Measurements from ENCODE around the gene DENND6B. TPM values are rescaled to one million over a fixed set of nuclear protein-coding genes. Genes with fewer than 3 reads are reported as not detected.

Gene DENND6B
- total RNA-seq, 1 donor from 2014 or later: 2.7 TPM

DNA sequence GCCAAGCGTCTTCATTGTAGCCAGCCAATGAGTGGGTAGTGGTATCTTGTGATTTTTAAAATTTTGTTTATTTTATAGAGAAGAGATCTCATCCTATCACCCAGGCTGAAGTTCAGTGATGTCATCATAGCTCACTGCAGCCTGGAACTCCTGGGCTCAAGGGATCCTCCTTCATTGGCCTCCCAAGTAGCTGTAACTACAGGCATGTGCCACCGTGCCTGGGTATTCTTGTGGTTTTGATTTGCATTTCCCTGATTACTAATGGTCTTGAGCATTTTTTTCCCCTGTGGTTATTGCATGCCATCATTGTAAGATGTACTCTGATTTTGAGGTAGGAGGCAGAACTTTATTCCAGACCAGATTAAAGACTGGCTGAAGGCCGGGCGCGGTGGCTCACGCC lies 2.4 kb upstream of the DENND6B start:
- TF ChIP-seq, protein P1, sequence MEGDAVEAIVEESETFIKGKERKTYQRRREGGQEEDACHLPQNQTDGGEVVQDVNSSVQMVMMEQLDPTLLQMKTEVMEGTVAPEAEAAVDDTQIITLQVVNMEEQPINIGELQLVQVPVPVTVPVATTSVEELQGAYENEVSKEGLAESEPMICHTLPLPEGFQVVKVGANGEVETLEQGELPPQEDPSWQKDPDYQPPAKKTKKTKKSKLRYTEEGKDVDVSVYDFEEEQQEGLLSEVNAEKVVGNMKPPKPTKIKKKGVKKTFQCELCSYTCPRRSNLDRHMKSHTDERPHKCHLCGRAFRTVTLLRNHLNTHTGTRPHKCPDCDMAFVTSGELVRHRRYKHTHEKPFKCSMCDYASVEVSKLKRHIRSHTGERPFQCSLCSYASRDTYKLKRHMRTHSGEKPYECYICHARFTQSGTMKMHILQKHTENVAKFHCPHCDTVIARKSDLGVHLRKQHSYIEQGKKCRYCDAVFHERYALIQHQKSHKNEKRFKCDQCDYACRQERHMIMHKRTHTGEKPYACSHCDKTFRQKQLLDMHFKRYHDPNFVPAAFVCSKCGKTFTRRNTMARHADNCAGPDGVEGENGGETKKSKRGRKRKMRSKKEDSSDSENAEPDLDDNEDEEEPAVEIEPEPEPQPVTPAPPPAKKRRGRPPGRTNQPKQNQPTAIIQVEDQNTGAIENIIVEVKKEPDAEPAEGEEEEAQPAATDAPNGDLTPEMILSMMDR (IDR thresholded peaks at IDR 0.05): no peak
- TF ChIP-seq POLR2A (IDR thresholded peaks at IDR 0.05) (no peak), POLR2AphosphoS5 (IDR thresholded peaks at IDR 0.05; ENCODE audit: insufficient read depth in 1 of 2, low read depth in 1 of 2) (no peak)
- H3K36me3 ChIP-seq: no peaks in the 10 kb centered on the region
- H3K27ac ChIP-seq: no peak overlapping the region
- peaks cover 17% of the 10 kb centered on the region for H3K4me1 ChIP-seq
- intact Hi-C loops (cut with DNase I): loop anchor here (5.0 kb wide), 2 partner anchors 57 to 77 kb away; partner anchors contain the start of genes HDAC10 and MAPK11
- no peak for DNase-seq (ENCODE audit: extremely low spot score in 2 of 2)
- no peaks in the 10 kb centered on the region for H3K9me3 ChIP-seq
- H3K27me3 ChIP-seq: no peaks in the 10 kb centered on the region
- H3K4me3 ChIP-seq: no peak overlapping the region

DNA sequence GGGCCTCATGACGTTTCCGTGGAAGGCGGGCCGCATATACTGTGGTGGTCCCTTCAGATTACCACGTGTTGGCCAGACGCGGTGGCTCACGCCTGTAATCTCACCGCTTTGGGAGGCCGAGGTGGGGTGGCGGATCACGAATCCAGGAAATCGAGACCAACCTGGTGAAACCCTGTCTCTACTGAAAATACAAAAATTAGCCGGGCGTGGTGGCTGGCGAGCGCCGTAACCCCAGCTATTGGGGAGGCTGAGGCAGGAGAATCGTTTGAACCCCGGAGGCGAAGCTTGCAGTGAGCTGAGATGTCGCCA lies 853 bp upstream of the DENND6B start:
- peak overlapping the region; percentile 95 for H3K27ac ChIP-seq
- H3K9me3 ChIP-seq: no peaks in the 10 kb centered on the region
- intact Hi-C loops (cut with DNase I): loop anchor here (5.0 kb wide), 2 partner anchors 55 to 75 kb away; partner anchors contain the start of genes HDAC10 and MAPK11
- H3K36me3 ChIP-seq: no peaks in the 10 kb centered on the region
- no peak for TF ChIP-seq POLR2AphosphoS5 (IDR thresholded peaks at IDR 0.05; ENCODE audit: insufficient read depth in 1 of 2, low read depth in 1 of 2)
- TF ChIP-seq POLR2A (IDR thresholded peaks at IDR 0.05): no peak
- TF ChIP-seq, protein P1 (IDR thresholded peaks at IDR 0.05): no peak
- H3K4me1 ChIP-seq: peaks cover 17% of the 10 kb centered on the region
- H3K27me3 ChIP-seq: no peaks in the 10 kb centered on the region
- H3K4me3 ChIP-seq: peak overlapping the region; percentile 91 to 96
- no peak for DNase-seq (ENCODE audit: extremely low spot score in 2 of 2)

DNA sequence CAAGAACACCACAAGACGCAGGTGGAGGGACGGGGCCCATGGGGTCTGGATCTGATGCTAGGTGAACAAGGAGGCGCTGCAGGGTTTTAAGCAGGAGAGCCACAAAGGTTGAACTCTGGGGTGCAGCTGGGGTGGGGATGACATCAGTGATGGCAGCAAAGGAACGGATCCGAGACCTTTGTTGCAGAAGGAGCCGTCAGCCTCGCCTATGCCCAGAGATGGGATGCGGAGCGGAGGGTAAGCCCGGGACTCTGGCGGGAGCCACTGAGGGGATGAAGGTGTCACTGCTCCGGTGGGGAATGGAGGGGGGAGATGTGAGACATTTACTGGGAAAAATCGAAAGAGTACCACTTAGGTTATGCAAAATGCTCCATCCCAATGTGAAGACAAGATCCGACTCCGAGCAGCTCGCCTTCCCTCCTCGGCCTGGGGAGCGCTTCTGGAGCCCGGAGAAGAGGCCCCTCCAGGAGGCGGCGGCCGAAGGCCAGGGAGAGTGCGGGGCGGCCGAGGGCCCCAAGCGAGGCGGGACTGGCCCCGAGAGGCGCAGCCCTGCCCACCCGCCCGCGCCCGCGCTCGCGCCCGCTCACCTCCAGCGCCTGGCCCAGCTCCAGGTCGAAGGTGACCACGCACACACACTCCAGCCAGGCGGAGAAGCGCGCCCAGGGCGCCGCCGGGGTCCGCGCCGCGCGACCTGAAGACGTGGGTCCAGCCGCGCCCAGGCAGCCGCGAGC lies 422 bp downstream of the DENND6B start:
- DNase-seq (ENCODE audit: extremely low spot score in 2 of 2): no peak
- H3K36me3 ChIP-seq: no peaks in the 10 kb centered on the region
- peak overlapping the region; percentile 91 to 96 for H3K4me3 ChIP-seq
- H3K27ac ChIP-seq: peak overlapping the region; percentile 60
- TF ChIP-seq POLR2A (IDR thresholded peaks at IDR 0.05) (no peak), POLR2AphosphoS5 (IDR thresholded peaks at IDR 0.05; ENCODE audit: insufficient read depth in 1 of 2, low read depth in 1 of 2) (no peak)
- TF ChIP-seq, protein P1 (IDR thresholded peaks at IDR 0.05): no peak
- H3K27me3 ChIP-seq: no peaks in the 10 kb centered on the region
- intact Hi-C loops (cut with DNase I): loop anchor here (5.0 kb wide), 2 partner anchors 54 to 74 kb away; partner anchors contain the start of genes HDAC10 and MAPK11
- peaks cover 17% of the 10 kb centered on the region for H3K4me1 ChIP-seq
- no peaks in the 10 kb centered on the region for H3K9me3 ChIP-seq

DNA sequence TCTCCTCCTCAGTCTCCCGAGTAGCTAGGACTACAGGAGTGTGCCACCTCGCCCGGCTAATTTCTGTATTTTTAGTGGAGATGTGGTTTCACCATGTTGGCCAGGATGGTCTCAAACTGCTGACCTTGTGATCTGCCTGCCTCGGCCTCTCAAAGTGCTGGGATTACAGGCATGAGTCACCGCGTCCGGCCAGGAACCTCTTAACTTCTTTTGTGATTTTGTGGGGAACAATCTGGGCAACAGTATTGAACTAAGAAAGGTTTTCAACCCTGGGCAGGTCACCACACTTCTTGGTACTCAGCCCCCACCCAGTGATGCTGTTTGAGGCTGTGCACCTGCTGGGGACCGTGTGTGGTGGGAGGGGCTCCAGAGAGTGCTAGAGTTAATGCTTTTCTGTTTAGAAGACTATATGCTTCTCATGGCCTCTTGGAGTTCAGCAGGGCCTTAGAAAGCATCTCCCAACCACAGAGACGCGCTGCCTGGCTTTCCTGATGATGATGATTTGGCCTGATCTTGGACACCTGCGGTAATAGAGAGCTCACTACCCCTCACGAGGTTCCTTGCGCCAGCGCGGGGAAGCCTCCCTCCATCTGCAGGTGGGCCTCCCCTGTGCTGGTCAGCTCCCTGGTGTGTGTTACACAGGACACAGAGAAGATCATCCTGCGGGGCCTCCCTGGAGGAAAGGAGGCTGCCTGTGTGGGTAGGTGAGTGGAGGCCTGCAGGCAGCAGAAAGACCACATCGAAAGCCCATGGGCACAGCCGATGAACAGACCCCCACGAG lies 1.2 kb downstream of the DENND6B start:
- Histone ChIP-seq H3K27me3 (no peaks in the 10 kb centered on the region), H3K4me3 (peak overlapping the region; percentile 91 to 96), H3K27ac (no peak overlapping the region), H3K4me1 (peaks cover 17% of the 10 kb centered on the region), H3K36me3 (no peaks in the 10 kb centered on the region), H3K9me3 (no peaks in the 10 kb centered on the region)
- intact Hi-C loops (cut with DNase I): loop anchor here (5.0 kb wide), 2 partner anchors 53 to 73 kb away; partner anchors contain the start of genes HDAC10 and MAPK11
- TF ChIP-seq, protein P1 (IDR thresholded peaks at IDR 0.05): no peak
- TF ChIP-seq POLR2AphosphoS5 (IDR thresholded peaks at IDR 0.05; ENCODE audit: insufficient read depth in 1 of 2, low read depth in 1 of 2): no peak
- TF ChIP-seq POLR2A (IDR thresholded peaks at IDR 0.05): no peak
- no peak for DNase-seq (ENCODE audit: extremely low spot score in 2 of 2)

Data from vagina (tissue), 2 donors.